EH (cell line): ENCODE measurements around the gene BTK.

Source experiments
- DNase-seq: peaks from one replicate; pipeline ENCODE4 v3.0.0-alpha.2; 2015; ENCODE audit warnings: low read depth

Gene BTK

DNA sequence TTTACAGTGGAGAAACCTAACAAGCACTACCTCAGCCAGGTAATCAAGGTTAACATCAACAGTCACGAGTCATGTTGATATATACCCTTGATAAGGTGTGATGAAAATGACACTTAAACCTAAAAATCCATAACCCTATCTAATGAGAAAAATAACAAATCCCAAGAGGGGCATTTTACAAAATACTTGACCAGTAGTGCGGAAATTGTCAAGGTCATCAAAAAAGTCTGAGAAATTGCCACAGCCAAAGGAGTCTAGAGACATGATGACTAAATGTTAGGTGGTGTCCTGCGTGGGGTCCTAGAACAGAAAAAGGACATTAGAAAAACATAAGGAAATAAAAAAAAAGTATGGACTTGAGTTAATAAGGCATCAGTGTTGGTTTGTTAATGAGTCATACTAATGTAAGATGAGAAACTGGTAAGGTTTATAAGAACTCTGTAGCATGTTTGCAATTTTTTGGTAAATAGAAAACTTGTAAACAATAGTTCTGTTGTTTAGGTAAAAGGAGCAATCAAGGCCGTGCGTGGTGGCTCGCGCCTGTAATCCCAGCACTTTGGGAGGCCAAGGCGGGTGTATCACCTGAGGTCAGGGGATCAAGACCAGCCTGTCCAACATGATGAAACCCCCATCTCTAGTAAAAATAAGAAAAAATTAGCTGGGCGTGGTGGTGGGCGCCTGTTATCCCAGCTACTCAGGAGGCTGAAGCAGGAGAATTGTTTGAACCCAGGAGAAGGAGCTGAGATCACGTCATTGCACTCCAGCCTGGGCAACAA, 7.7 kb upstream of the BTK start:
- DNase-seq: no peak

GRCh38 chrX:101391831-101392230, 5.8 kb upstream of the BTK start:
- no peak for DNase-seq

DNA sequence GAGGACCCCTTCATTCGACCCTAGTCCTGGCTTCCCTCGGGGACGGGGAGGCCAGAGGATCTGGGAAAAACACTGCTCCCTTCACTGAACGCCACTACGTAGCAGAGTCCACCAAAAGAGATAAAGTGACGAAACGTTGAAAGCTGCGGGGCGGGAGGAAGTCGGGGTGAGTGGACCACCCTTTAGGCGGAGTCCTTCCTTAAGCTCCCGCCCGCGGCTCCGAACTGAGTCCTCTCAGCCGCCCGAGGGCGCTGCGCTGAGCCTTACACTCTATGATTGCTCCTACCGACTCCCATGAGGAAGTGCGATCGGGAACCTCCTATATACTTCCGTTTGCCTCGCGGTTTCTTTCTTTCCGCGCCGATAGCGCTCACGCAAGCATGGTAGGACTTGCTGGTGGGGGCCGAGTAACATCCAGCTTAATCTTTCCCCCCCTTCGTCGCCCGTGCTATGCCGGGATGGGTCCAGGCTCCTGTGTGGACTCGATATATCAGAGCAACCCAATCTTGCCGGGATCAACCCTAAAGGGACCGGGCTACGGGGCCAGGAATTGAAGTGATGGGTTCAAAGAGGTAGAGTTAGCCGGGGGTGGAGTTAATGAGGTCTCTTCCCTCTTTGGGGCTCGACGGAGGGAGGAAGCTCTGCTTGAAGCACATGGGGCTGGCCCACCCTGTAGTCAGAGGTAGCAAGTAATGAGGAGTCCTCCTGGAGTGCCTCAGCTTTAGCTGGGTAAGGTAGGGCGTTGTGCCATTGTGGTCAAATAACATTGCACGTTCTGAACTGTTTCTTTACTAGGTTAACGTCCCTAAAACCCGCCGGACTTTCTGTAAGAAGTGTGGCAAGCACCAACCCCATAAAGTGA, 4.9 kb upstream of the BTK start, which contains the start of gene RPL36A:
RPL36A (plus strand) TSS at position 348 of the 862 bp plus-strand sequence; CDS start at position 381, 33 bp downstream.
- peak; percentile 90 for DNase-seq

DNA sequence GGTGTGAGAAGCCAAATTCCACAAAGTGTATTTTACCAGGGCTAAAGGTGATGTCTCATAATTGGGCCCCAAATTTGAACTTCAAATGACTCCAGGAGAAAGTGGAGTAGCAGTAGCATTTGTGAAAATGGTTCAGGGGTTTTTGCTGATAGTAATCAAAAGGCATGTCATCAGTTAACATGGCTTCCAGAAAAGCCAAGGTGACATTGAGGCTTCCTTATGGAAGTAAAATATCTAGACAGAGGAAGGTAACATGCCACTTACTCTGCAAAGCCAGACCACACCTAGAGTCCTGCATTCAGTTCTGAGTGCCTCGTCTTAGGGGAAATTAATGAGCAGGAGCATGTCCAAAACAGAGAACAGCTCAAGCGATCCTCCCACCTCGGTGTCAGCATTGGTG, 2.6 kb upstream of the BTK start:
- DNase-seq: no peak

DNA sequence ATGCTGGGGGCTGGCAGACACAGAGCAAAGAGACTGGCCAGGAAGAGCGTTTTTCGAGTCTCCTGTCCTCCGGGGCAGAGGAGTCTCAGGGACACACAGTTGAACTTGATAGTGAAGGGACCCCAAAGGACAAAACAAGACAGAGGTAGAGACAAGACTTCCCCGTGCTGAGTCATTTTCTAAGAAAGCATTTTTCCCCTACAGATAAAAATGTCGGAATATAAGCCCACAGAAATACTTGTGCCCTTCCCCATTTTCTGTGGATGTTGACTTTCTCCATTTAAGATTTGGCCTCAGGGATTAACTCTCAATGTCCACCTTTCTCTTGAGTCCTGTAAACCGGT, 523 bp upstream of the BTK start:
- DNase-seq: no peak

DNA sequence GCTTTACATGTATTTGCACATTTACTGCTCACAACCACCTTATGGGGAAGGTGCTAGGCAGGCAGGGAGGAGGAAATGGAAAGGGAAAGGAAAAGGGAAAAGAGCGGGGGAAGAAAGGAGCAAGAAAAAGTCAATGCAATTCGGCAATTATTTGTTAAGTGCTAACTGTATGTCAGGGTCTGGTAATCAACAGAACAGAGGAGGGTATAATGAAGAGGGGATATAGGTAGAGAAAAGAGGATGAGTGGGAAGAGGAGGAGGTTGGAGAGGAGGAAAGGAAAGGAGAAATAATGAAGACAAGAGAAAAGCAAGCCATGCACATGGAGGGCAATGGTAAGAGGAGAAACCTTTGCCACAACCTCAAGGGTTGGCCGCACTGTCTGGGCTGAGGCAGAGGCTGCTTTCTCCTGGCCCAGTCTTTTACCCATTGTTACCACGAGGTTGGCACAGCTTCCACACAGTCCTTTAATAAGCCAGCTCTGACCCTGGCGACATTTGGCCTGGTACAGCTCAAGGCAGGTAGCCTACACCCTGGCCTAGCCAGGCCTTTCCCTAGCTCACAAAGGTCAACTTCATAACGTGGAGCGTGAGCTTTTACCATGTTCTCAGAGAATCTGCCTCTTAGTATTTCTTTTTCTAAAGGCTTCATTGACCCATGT, 836 bp downstream of the BTK start:
- DNase-seq: no peak

DNA sequence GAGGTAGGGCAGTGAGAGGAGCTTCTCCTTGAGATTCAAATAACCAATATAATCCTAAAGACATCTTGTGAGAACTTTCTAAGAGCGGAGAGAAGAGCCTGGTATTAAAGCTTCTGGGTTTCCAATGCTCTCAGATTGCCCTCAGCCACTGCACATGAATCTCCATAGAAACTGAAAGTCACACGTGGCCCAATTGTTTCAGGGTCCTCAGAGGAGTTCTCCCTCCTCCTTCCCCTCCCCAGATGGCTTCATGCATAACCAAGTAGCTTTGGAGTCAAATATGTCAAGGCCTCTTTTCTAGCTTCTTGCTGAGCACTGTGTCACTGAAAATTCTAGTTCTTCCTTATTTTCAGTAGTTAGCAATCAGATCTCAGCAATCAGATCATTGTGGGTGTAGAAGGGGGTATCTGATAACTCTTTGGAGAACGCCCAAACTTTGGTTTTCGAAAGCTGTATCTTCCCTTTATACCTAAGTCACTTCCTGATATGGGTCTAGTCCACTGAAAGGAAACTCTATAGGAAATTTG, 2.2 kb downstream of the BTK start:
- no peak for DNase-seq

GRCh38 chrX:101377547-101377946, 8.4 kb downstream of the BTK start:
- DNase-seq: no peak

GRCh38 chrX:101370888-101371504, 15.0 kb downstream of the BTK start:
- DNase-seq: no peak

- no peak for DNase-seq
Measured at GRCh38 chrX:101369687-101370086, 16.3 kb downstream of the BTK start.

DNA sequence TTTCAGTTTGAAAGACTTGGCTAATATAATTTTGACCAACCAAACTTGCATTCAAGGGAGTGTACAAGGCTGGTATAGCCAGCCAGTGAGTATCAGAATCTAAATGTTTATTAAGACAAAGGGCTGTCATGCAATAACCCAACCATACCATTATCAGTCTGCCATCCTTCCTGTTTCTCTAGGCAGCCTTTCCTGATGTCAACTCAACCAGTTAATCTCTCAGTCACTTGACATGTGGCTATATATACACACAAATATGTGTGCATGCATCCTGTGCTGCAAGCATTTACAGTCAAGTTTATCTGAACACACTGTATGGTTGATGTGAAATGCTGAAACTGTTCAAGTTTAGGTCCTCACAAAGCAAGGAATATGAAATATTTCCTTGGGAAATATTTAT, 17.2 kb downstream of the BTK start:
- no peak for DNase-seq

DNA sequence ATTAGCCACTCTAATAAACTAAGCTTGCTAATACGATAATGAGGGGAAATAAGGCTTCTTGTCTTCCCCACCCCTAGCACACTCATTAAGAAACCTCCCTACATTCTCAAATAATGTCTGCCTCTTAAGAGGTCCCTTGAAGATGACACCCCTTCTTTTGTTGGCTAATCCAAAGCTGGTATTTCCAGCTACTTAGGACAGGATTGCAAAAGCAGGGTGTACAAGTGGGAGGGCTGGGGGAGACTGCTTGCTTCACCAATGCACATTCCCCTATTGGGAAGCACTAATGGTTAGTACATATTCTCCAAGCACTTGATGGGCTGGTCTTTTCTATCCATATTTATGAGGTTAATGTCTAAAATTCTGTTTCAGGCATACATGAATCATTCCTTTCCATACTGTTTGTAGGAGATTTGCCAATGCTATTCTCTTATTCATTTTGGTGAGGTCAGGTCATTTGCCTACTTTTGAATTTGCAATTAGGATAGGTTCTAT, 20.6 kb downstream of the BTK start:
- no peak for DNase-seq

DNA sequence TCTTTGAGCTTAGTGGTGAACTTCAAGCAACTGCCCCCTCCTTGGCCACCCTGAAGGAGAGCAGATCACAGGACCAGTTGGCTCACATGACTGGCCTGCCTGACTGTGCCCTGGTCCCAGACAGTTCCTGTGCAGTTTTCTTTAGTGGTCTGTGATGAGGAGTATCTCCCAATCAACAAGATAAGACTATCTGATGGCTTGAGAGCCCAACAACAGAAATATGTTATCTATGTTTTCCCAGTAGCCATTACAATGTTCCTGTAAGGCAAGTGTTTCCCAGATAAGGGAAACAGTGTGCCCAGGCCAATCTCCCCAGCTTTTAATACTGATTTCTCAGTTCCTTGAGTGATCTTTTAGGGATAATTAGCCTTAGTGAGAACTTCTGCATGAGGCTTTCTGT, 23.2 kb downstream of the BTK start:
- no peak for DNase-seq

GRCh38 chrX:101362116-101362515, 23.9 kb downstream of the BTK start:
- no peak for DNase-seq

DNA sequence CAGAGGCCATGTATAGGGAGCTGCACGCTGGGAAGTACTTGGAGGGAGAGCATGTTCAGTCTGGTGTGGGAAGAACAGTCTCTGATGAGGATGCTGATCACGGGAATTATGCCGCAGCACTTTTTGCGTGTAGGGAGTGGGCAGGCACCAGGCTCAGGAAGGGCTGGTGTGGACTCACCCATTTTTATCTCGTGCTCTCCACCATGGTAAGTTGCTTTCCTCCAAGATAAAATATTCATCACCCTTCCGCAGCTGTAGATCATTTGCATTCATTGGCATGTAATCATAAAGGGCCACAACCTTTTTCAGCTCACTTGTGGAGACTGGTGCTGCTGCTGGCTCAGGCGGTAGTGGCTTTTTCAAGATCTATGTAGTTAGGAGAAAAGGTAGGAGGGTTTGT, 25.6 kb downstream of the BTK start:
- no peak for DNase-seq

DNA sequence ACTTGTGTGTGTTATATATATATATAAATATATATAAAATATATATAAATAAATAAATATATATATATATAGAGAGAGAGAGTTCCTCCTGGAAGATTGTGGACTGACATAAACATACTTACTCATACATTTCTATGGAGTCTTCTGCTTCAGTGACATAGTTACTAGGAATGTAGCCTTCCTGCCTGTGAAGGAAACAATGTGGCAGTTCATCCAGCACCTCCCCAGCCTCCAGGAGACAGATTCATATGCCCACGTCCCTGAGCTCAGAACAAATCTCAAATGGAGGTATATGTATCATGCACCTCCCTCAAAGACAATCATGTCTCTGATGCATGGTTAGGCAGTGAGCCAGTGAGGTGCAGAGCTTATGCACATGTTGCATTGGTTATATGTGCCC, 26.0 kb downstream of the BTK start:
- peak; percentile 22 for DNase-seq

- peak; percentile 3 for DNase-seq
Measured at GRCh38 chrX:101357166-101357795, 28.7 kb downstream of the BTK start.

- no peak for DNase-seq
Measured at GRCh38 chrX:101349193-101349562, 36.8 kb downstream of the BTK start.

- peak; percentile 76 for DNase-seq
Measured at GRCh38 chrX:101348452-101349192, 37.4 kb downstream of the BTK start, which contains the start of gene TIMM8A. Gene TIMM8A (minus strand): TSS chrX:101348742. CDS start chrX:101348664, 78 bp downstream.

GRCh38 chrX:101347859-101348451, 38.0 kb downstream of the BTK start:
- peak; percentile 19 for DNase-seq
